ENCODE measurements around the gene USP13.
A peak's percentile ranks its signal among the peaks of the same experiment; 100 is the strongest.

Gene USP13

GRCh38 chr3:179760944-179761343 is 108.1 kb downstream of the USP13 start:
- peak overlapping the region; percentile 47 for H3K27ac ChIP-seq (ENCODE audit: low read length, poor library complexity, severe bottlenecking)
- no peaks in the 10 kb centered on the region for H3K27me3 ChIP-seq (ENCODE audit: control insufficient read depth in 1 of 2, insufficient read depth in 1 of 2, low read length in 2 of 2)
- no peak overlapping the region for H2BK120ac ChIP-seq (ENCODE audit: low read depth, low read length)
- no peak overlapping the region for H3K9ac ChIP-seq (ENCODE audit: low read length)
- no peaks in the 10 kb centered on the region for H3K9me3 ChIP-seq (ENCODE audit: control insufficient read depth, low read length)
- H3K23ac ChIP-seq (ENCODE audit: low read length in 2 of 2): no peak overlapping the region
- H2AFZ ChIP-seq (ENCODE audit: low read depth, low read length): no peak overlapping the region
- no peak overlapping the region for H3K14ac ChIP-seq (ENCODE audit: low read length in 2 of 2)
- H3K4me1 ChIP-seq (ENCODE audit: control insufficient read depth, insufficient read depth, low read depth, low read length): no peaks in the 10 kb centered on the region
- no peak overlapping the region for H4K8ac ChIP-seq (ENCODE audit: low read length)
- H3K79me1 ChIP-seq (replicated peaks; ENCODE audit: low read length, poor library complexity, severe bottlenecking): peaks cover 13% of the 10 kb centered on the region
- peaks cover 17 to 31% of the 10 kb centered on the region in 2 experiments for H3K36me3 ChIP-seq (ENCODE audit: control insufficient read depth in 1 of 2, insufficient read depth in 2 of 2, low read depth in 1 of 2, low read length in 2 of 2)
- H2AK5ac ChIP-seq (ENCODE audit: low read length, severe bottlenecking): no peak overlapping the region
- no peak overlapping the region for H4K91ac ChIP-seq (ENCODE audit: low read length)
- WGBS: 50% methylated on average over 7 of the region's 8 CpGs
- peak; percentile 86 for DNase-seq
- H2BK15ac ChIP-seq (ENCODE audit: low read depth, poor library complexity, severe bottlenecking): no peak overlapping the region
- no peak overlapping the region for H2BK12ac ChIP-seq (ENCODE audit: low read length in 2 of 2)
- no peak overlapping the region for H2BK5ac ChIP-seq (ENCODE audit: low read depth, low read length, poor library complexity, severe bottlenecking)
- no peak overlapping the region for H3K4ac ChIP-seq (ENCODE audit: low read depth in 1 of 2, low read length in 2 of 2)
- H3K4me3 ChIP-seq (ENCODE audit: insufficient read depth in 1 of 2, low read depth in 1 of 2, low read length in 2 of 2): no peak overlapping the region
- peak overlapping the region in 1 of 2 experiments; percentile 5 for H3K18ac ChIP-seq (ENCODE audit: low read depth in 1 of 2, low read length in 2 of 2)
- no peak overlapping the region for H3K4me2 ChIP-seq (ENCODE audit: low read length, poor library complexity, severe bottlenecking)

- no peak overlapping the region for H2AFZ ChIP-seq (ENCODE audit: low read depth, low read length)
- no peak overlapping the region for H3K27ac ChIP-seq (ENCODE audit: low read length, poor library complexity, severe bottlenecking)
- H2AK5ac ChIP-seq (ENCODE audit: low read length, severe bottlenecking): no peak overlapping the region
- H3K4me1 ChIP-seq (ENCODE audit: control insufficient read depth, insufficient read depth, low read depth, low read length): peaks cover 7% of the 10 kb centered on the region
- no peak overlapping the region for H3K4me3 ChIP-seq (ENCODE audit: insufficient read depth in 1 of 2, low read depth in 1 of 2, low read length in 2 of 2)
- H4K91ac ChIP-seq (ENCODE audit: low read length): no peak overlapping the region
- H2BK12ac ChIP-seq (ENCODE audit: low read length in 2 of 2): no peak overlapping the region
- WGBS: 80% methylated on average over 1 of the region's 2 CpGs
- no peaks in the 10 kb centered on the region for H3K9me3 ChIP-seq (ENCODE audit: control insufficient read depth, low read length)
- H2BK5ac ChIP-seq (ENCODE audit: low read depth, low read length, poor library complexity, severe bottlenecking): no peak overlapping the region
- H2BK15ac ChIP-seq (ENCODE audit: low read depth, poor library complexity, severe bottlenecking): no peak overlapping the region
- peaks cover 10% of the 10 kb centered on the region for H3K79me1 ChIP-seq (replicated peaks; ENCODE audit: low read length, poor library complexity, severe bottlenecking)
- H3K9ac ChIP-seq (ENCODE audit: low read length): no peak overlapping the region
- no peak overlapping the region for H3K18ac ChIP-seq (ENCODE audit: low read depth in 1 of 2, low read length in 2 of 2)
- DNase-seq: no peak
- no peak overlapping the region for H3K4me2 ChIP-seq (ENCODE audit: low read length, poor library complexity, severe bottlenecking)
- H3K27me3 ChIP-seq (ENCODE audit: control insufficient read depth in 1 of 2, insufficient read depth in 1 of 2, low read length in 2 of 2): no peaks in the 10 kb centered on the region
- H2BK120ac ChIP-seq (ENCODE audit: low read depth, low read length): no peak overlapping the region
- peaks cover 12 to 26% of the 10 kb centered on the region in 2 experiments for H3K36me3 ChIP-seq (ENCODE audit: control insufficient read depth in 1 of 2, insufficient read depth in 2 of 2, low read depth in 1 of 2, low read length in 2 of 2)
- H3K14ac ChIP-seq (ENCODE audit: low read length in 2 of 2): no peak overlapping the region
- no peak overlapping the region for H4K8ac ChIP-seq (ENCODE audit: low read length)
- H3K23ac ChIP-seq (ENCODE audit: low read length in 2 of 2): no peak overlapping the region
- H3K4ac ChIP-seq (ENCODE audit: low read depth in 1 of 2, low read length in 2 of 2): no peak overlapping the region
Measured at GRCh38 chr3:179765396-179765795, 112.6 kb downstream of the USP13 start.

- H3K4me1 ChIP-seq (ENCODE audit: control insufficient read depth, insufficient read depth, low read depth, low read length): peaks cover 8% of the 10 kb centered on the region
- no peak overlapping the region for H3K9ac ChIP-seq (ENCODE audit: low read length)
- H3K36me3 ChIP-seq (ENCODE audit: control insufficient read depth in 1 of 2, insufficient read depth in 2 of 2, low read depth in 1 of 2, low read length in 2 of 2): peaks cover 17% of the 10 kb centered on the region in 2 experiments
- no peak overlapping the region for H2AK5ac ChIP-seq (ENCODE audit: low read length, severe bottlenecking)
- WGBS: 100% methylated on average over 4 of the region's 4 CpGs
- no peak overlapping the region for H2BK5ac ChIP-seq (ENCODE audit: low read depth, low read length, poor library complexity, severe bottlenecking)
- no peak overlapping the region for H4K8ac ChIP-seq (ENCODE audit: low read length)
- no peak overlapping the region for H3K23ac ChIP-seq (ENCODE audit: low read length in 2 of 2)
- no peak overlapping the region for H3K4me3 ChIP-seq (ENCODE audit: insufficient read depth in 1 of 2, low read depth in 1 of 2, low read length in 2 of 2)
- H2BK12ac ChIP-seq (ENCODE audit: low read length in 2 of 2): no peak overlapping the region
- H2BK120ac ChIP-seq (ENCODE audit: low read depth, low read length): no peak overlapping the region
- H4K91ac ChIP-seq (ENCODE audit: low read length): no peak overlapping the region
- H3K14ac ChIP-seq (ENCODE audit: low read length in 2 of 2): no peak overlapping the region
- H3K4me2 ChIP-seq (ENCODE audit: low read length, poor library complexity, severe bottlenecking): no peak overlapping the region
- no peak overlapping the region for H3K4ac ChIP-seq (ENCODE audit: low read depth in 1 of 2, low read length in 2 of 2)
- H3K18ac ChIP-seq (ENCODE audit: low read depth in 1 of 2, low read length in 2 of 2): no peak overlapping the region
- no peak overlapping the region for H2AFZ ChIP-seq (ENCODE audit: low read depth, low read length)
- H3K27ac ChIP-seq (ENCODE audit: low read length, poor library complexity, severe bottlenecking): no peak overlapping the region
- H2BK15ac ChIP-seq (ENCODE audit: low read depth, poor library complexity, severe bottlenecking): no peak overlapping the region
- H3K9me3 ChIP-seq (ENCODE audit: control insufficient read depth, low read length): no peaks in the 10 kb centered on the region
- H3K79me1 ChIP-seq (replicated peaks; ENCODE audit: low read length, poor library complexity, severe bottlenecking): peaks cover 15% of the 10 kb centered on the region
- no peak for DNase-seq
- no peaks in the 10 kb centered on the region for H3K27me3 ChIP-seq (ENCODE audit: control insufficient read depth in 1 of 2, insufficient read depth in 1 of 2, low read length in 2 of 2)
Measured at GRCh38 chr3:179766416-179767133, 113.7 kb downstream of the USP13 start.

GRCh38 chr3:179768080-179768479 is 115.2 kb downstream of the USP13 start:
- Histone ChIP-seq H3K18ac (ENCODE audit: low read depth in 1 of 2, low read length in 2 of 2) (no peak overlapping the region), H3K23ac (ENCODE audit: low read length in 2 of 2) (no peak overlapping the region), H2BK15ac (ENCODE audit: low read depth, poor library complexity, severe bottlenecking) (no peak overlapping the region), H4K91ac (ENCODE audit: low read length) (no peak overlapping the region), H3K79me1 (replicated peaks; ENCODE audit: low read length, poor library complexity, severe bottlenecking) (peaks cover 19% of the 10 kb centered on the region), H3K9ac (ENCODE audit: low read length) (peak overlapping the region; percentile 14), H2BK120ac (ENCODE audit: low read depth, low read length) (no peak overlapping the region), H3K4ac (ENCODE audit: low read depth in 1 of 2, low read length in 2 of 2) (no peak overlapping the region), H2BK5ac (ENCODE audit: low read depth, low read length, poor library complexity, severe bottlenecking) (no peak overlapping the region), H3K4me2 (ENCODE audit: low read length, poor library complexity, severe bottlenecking) (no peak overlapping the region), H2AFZ (ENCODE audit: low read depth, low read length) (no peak overlapping the region), H3K14ac (ENCODE audit: low read length in 2 of 2) (no peak overlapping the region), H3K9me3 (ENCODE audit: control insufficient read depth, low read length) (no peaks in the 10 kb centered on the region), H4K8ac (ENCODE audit: low read length) (no peak overlapping the region), H3K4me1 (ENCODE audit: control insufficient read depth, insufficient read depth, low read depth, low read length) (peaks cover 8% of the 10 kb centered on the region), H2BK12ac (ENCODE audit: low read length in 2 of 2) (no peak overlapping the region), H3K36me3 (ENCODE audit: control insufficient read depth in 1 of 2, insufficient read depth in 2 of 2, low read depth in 1 of 2, low read length in 2 of 2) (peaks cover 11 to 17% of the 10 kb centered on the region in 2 experiments), H3K27me3 (ENCODE audit: control insufficient read depth in 1 of 2, insufficient read depth in 1 of 2, low read length in 2 of 2) (no peaks in the 10 kb centered on the region), H3K27ac (ENCODE audit: low read length, poor library complexity, severe bottlenecking) (peak overlapping the region; percentile 13), H2AK5ac (ENCODE audit: low read length, severe bottlenecking) (no peak overlapping the region), H3K4me3 (ENCODE audit: insufficient read depth in 1 of 2, low read depth in 1 of 2, low read length in 2 of 2) (no peak overlapping the region)
- DNase-seq: peak; percentile 65
- 30% methylated on average over 3 of the region's 3 CpGs for WGBS

All from mesenchymal stem cell (in vitro differentiated cells and primary cell).